ENCODE data around the gene LAMA2. TPM values are rescaled to one million over a fixed set of nuclear protein-coding genes. Genes with fewer than 3 reads are reported as not detected.

The LAMA2 gene
- total and polyA plus RNA-seq, 7 donors, result 0.46 to 131 (median 59.6) TPM

GRCh38 chr6:129014302-129014701, 131.4 kb downstream of the LAMA2 start:
- 84 to 91% methylated on average over 2 of the region's 2 CpGs for WGBS, 2 donors
- Histone ChIP-seq H3K4me1 (no peaks in the 10 kb centered on the region), H3K9me3 (no peaks in the 10 kb centered on the region), H3K27me3 (no peaks in the 10 kb centered on the region), H3K4me3 (no peak overlapping the region), H3K27ac (no peak overlapping the region), H3K36me3 (no peaks in the 10 kb centered on the region)
- no peak for DNase-seq
- intact Hi-C loops (cut with DNase I), result no loop called here
- TF ChIP-seq, protein P1, sequence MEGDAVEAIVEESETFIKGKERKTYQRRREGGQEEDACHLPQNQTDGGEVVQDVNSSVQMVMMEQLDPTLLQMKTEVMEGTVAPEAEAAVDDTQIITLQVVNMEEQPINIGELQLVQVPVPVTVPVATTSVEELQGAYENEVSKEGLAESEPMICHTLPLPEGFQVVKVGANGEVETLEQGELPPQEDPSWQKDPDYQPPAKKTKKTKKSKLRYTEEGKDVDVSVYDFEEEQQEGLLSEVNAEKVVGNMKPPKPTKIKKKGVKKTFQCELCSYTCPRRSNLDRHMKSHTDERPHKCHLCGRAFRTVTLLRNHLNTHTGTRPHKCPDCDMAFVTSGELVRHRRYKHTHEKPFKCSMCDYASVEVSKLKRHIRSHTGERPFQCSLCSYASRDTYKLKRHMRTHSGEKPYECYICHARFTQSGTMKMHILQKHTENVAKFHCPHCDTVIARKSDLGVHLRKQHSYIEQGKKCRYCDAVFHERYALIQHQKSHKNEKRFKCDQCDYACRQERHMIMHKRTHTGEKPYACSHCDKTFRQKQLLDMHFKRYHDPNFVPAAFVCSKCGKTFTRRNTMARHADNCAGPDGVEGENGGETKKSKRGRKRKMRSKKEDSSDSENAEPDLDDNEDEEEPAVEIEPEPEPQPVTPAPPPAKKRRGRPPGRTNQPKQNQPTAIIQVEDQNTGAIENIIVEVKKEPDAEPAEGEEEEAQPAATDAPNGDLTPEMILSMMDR (IDR thresholded peaks at IDR 0.05), result no peak
- no peak for TF ChIP-seq POLR2AphosphoS5 (IDR thresholded peaks at IDR 0.05)
- no peak for TF ChIP-seq EP300 (IDR thresholded peaks at IDR 0.05)
- no peak for TF ChIP-seq POLR2A (IDR thresholded peaks at IDR 0.05)

DNA sequence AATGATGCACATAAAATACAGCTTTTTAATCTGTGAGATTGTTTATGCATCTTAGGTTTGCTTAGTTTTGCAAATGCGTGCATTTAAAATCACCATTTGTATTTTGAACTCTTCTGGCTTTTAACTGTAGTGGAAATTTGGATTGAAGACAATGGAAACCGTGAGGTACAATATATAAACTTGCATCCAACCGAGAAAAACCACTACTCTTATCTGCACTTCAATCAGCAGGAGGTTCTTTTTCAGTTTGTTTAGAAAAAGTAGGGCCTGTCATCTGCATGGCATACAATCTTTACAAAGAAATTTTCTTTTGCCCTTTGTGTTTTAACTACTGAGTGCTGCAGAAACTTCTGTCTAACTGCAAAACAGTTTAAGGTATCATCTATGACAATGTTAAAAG, 132.8 kb downstream of the LAMA2 start:
- H3K27ac ChIP-seq, result no peak overlapping the region
- no peaks in the 10 kb centered on the region for H3K9me3 ChIP-seq
- H3K4me1 ChIP-seq, result no peaks in the 10 kb centered on the region
- no peak for DNase-seq
- 32 to 33% methylated on average over 3 of the region's 3 CpGs for whole genome bisulfite sequencing, 2 donors
- TF ChIP-seq EP300 (IDR thresholded peaks at IDR 0.05), result no peak
- no peak for TF ChIP-seq POLR2A (IDR thresholded peaks at IDR 0.05)
- TF ChIP-seq POLR2AphosphoS5 (IDR thresholded peaks at IDR 0.05), result no peak
- TF ChIP-seq, protein P1 (IDR thresholded peaks at IDR 0.05), result no peak
- H3K4me3 ChIP-seq, result no peak overlapping the region
- no peaks in the 10 kb centered on the region for H3K36me3 ChIP-seq
- intact Hi-C loops (cut with DNase I), result no loop called here
- no peaks in the 10 kb centered on the region for H3K27me3 ChIP-seq

GRCh38 chr6:129016844-129017243, 133.9 kb downstream of the LAMA2 start:
- Histone ChIP-seq H3K4me3 (no peak overlapping the region), H3K4me1 (no peaks in the 10 kb centered on the region), H3K9me3 (no peaks in the 10 kb centered on the region), H3K27me3 (no peaks in the 10 kb centered on the region), H3K36me3 (no peaks in the 10 kb centered on the region), H3K27ac (no peak overlapping the region)
- no peak for DNase-seq
- no peak for TF ChIP-seq EP300 (IDR thresholded peaks at IDR 0.05)
- TF ChIP-seq, protein P1 (IDR thresholded peaks at IDR 0.05), result no peak
- no peak for TF ChIP-seq POLR2A (IDR thresholded peaks at IDR 0.05)
- TF ChIP-seq POLR2AphosphoS5 (IDR thresholded peaks at IDR 0.05), result no peak
- 76 to 85% methylated on average over 3 of the region's 3 CpGs for WGBS, 2 donors
- intact Hi-C loops (cut with DNase I), result no loop called here

GRCh38 chr6:129022011-129022553, 139.1 kb downstream of the LAMA2 start:
- no peak overlapping the region for H3K4me3 ChIP-seq
- DNase-seq, result no peak
- no peaks in the 10 kb centered on the region for H3K36me3 ChIP-seq
- WGBS, 2 donors, result 79 to 80% methylated on average over 6 of the region's 6 CpGs
- no peak overlapping the region for H3K27ac ChIP-seq
- TF ChIP-seq EP300 (IDR thresholded peaks at IDR 0.05), result no peak
- no peak for TF ChIP-seq POLR2AphosphoS5 (IDR thresholded peaks at IDR 0.05)
- no peak for TF ChIP-seq POLR2A (IDR thresholded peaks at IDR 0.05)
- TF ChIP-seq, protein P1 (IDR thresholded peaks at IDR 0.05), result no peak
- intact Hi-C loops (cut with DNase I), result no loop called here
- no peaks in the 10 kb centered on the region for H3K4me1 ChIP-seq
- H3K27me3 ChIP-seq, result no peaks in the 10 kb centered on the region
- no peaks in the 10 kb centered on the region for H3K9me3 ChIP-seq

DNA sequence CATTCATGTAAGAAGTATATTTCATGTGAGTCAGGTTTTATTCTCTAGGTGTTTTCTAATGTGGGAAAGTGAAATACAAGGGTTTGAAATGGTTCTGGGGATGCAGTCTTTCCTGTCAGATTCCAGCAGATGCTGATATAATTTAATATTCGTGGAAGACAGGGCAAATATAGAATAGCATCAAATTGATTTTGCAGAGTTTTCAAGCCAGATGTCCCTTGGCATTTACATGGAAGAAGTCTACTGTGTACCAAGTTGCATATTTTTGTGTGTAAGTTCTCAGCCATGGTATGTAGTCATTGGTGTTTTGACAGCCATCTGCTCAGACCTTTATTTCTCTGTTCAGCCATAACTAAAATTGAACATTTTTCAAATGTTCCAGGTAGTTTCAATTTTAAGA, 143.7 kb downstream of the LAMA2 start:
- intact Hi-C loops (cut with DNase I), result no loop called here
- Histone ChIP-seq H3K27me3 (no peaks in the 10 kb centered on the region), H3K4me1 (no peaks in the 10 kb centered on the region), H3K27ac (no peak overlapping the region), H3K9me3 (no peaks in the 10 kb centered on the region), H3K4me3 (no peak overlapping the region), H3K36me3 (no peaks in the 10 kb centered on the region)
- TF ChIP-seq, protein P1 (IDR thresholded peaks at IDR 0.05), result no peak
- TF ChIP-seq POLR2A (IDR thresholded peaks at IDR 0.05) (no peak), EP300 (IDR thresholded peaks at IDR 0.05) (no peak), POLR2AphosphoS5 (IDR thresholded peaks at IDR 0.05) (no peak)
- DNase-seq, result no peak
- WGBS, 2 donors, result 66 to 74% methylated on average over 1 of the region's 1 CpG

All from sigmoid colon (tissue), 7 donors.